GM18519 (cell line): ENCODE data around the gene HTRA1.

ENCODE experiments used
- ATAC-seq: cut with Tn5 transposase; IDR thresholded peaks from one replicate; pipeline ENCODE4 v1.9.1; 2021; ENCODE audit warnings: mild to moderate bottlenecking, moderate library complexity; ENCODE audit not compliant: unreplicated experiment, low FRiP score

Gene HTRA1

DNA sequence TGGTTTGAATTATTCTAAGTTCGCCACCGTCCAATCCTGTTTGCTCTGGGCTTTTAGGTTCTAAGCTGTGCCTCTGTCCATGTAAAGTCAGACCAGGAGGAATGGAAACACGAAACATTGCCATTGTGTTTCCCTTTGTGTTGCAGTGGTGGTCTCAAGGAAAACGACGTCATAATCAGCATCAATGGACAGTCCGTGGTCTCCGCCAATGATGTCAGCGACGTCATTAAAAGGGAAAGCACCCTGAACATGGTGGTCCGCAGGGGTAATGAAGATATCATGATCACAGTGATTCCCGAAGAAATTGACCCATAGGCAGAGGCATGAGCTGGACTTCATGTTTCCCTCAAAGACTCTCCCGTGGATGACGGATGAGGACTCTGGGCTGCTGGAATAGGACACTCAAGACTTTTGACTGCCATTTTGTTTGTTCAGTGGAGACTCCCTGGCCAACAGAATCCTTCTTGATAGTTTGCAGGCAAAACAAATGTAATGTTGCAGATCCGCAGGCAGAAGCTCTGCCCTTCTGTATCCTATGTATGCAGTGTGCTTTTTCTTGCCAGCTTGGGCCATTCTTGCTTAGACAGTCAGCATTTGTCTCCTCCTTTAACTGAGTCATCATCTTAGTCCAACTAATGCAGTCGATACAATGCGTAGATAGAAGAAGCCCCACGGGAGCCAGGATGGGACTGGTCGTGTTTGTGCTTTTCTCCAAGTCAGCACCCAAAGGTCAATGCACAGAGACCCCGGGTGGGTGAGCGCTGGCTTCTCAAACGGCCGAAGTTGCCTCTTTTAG, 52.9 kb downstream of the HTRA1 start:
- ATAC-seq, result no peak

DNA sequence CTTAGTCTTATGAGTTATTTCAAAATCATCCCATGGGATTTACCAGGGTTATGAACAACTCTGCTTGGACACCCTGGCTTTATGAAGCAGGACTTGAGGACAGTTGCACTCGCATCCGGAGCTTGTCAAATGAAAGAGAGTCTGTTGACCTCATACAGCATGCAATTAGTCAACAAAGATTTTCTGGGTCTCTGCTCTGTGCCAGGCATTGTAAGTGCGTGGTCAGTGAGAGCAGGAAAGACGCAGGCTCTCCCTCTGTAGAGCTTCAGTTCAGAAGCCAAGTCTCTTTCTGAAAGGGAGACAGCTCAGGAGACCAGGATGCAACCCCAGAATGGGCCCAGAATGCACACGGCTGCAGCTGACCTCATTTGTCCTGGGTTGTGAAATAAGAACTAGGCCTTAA, 53.7 kb downstream of the HTRA1 start:
- ATAC-seq, result no peak

DNA sequence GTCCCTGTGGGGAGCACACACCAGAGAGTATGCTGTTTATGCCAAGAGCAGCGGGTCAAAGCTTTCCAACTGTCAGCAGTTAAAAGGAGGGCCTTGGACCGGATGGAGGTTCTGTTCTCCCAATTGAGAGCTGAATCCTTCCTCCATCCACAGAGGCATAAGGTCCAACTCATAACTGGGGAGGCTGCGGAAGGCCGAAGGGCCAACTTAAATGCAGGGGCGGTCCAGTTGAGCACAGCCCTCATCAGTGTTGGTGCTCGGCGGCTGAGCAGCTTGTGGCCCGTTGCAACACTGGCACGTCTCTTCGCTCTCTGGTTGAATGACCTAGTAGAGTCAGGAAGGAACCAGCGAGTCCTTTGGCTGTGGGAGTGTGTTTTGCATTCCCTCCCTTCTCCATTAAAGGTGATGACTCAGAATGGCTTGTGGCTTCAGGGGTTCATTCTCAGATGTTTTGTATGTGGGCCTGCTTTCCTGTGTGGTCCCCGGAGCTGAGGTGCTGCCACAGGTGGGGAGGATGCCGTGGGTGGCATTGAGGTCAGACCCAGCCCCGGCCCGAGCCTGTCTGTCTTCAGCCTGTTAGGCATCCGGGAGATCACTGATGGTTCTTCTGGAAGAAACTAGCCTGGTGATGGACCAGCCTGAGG, 54.4 kb downstream of the HTRA1 start:
- ATAC-seq, result peak; percentile 67

DNA sequence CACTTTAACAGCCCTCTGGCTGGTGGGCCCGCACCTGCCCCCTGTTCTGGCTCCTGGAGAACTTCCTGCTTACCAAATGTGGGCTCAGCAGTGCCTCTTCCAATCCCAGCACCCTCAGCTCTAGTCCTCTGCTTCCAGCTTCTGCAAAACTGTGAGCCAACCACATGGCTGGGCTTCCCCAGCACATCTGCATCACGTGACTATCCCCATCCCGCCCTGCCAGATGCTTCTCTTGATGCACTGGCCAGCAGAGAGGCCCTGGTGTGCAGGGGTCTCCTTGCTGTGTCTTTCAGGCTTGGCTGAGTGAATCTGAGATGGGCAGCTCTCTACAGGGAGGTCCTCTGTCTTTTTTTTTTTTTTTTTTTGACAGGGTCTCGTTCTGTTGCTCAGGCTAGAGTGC, 55.4 kb downstream of the HTRA1 start:
- ATAC-seq, result no peak

DNA sequence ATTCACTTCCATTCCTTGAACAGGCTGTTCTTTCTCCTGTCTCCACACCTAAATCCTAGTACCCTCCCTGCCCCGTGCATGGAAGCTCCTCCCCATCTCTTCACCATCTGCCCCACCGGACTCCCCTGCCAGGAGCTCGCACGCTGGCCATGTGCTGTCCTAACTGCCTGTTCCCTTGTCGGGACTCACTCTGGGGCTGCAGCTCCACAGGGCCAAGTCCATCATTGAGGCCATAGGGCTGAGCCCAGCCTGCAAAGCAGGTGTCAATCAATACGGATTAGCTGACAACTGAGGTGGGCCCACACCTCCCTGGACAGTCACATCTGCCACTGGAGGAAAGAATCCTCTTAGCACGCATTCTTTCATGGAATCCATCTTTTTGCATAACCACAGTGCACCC, 57.8 kb downstream of the HTRA1 start:
- ATAC-seq, result no peak

DNA sequence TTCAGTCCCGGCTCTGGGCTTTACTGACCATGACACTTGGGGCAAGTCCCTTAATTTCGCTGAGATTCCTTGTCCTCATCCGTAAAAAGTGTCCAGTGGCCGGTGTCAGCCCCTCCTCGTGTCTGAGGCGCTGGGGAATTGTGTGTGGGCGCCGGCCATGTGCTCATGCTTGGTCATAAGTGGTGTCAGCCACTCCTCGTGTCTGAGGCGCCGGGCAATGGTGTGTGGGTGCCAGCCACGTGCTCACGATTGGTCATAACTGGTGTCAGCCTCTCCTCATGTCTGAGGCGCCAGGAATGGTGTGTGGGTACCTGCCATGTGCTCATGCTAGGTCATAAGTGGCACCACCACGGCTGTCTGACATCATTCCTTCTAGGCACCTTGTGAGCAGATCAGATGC, 58.5 kb downstream of the HTRA1 start:
- no peak for ATAC-seq

DNA sequence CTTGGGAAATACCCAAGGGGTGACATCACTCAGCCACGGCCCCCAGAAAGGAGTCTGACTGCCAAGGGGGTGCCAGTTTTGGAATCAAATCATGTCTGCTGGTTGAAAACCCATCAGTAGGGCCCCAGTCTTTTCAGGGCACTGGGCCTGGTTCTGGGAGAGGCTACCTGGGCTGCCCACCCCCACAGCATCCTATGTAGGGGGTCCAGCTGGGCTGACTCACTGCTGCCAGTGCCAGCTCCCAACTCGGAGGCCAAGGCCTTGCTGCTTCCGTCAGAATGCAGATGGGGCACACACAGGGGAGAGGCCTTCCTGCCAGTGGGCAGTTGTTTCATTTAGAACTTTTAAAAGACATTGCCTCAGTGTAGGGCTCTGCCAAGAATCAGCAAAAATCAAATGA, 59.7 kb downstream of the HTRA1 start:
- ATAC-seq, result no peak

DNA sequence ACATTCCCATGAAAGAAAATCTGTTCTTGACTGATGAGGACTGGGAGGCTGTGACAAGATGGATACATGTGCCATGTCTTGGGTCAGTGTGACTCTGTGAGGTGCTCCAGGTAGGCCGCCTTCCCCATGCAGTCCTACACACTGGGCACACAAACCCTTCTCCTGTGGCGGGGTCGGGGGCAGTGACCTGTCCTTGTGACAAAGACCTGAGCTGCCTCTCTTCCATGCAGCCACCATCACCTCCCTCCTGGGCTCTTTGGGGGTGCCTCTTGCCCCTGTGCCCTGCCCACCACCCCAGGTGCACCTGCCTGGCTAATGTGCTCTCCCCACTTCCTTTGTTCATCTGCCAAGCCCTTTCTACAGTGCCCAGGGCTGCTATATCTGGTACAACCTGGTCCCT, 63.5 kb downstream of the HTRA1 start:
- no peak for ATAC-seq

DNA sequence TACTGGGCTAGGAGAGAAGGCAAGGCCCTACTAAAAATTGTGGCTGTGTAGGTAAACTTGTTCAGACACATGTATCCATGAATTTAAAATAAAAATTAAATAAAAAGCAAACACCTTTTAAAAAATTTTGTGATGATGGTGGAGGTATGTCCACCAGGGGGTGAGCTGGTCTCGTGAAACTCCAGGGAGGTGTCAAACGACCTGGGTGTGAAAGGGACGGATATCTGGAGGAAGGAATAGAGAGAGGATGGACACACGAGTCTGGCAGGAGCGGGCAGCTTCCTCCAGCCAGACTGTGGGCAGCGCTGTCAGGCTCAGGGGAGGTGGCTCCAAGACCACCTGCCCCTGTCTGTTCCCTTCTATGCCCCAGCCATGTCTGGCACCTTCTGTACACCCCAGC, 64.4 kb downstream of the HTRA1 start:
- no peak for ATAC-seq

DNA sequence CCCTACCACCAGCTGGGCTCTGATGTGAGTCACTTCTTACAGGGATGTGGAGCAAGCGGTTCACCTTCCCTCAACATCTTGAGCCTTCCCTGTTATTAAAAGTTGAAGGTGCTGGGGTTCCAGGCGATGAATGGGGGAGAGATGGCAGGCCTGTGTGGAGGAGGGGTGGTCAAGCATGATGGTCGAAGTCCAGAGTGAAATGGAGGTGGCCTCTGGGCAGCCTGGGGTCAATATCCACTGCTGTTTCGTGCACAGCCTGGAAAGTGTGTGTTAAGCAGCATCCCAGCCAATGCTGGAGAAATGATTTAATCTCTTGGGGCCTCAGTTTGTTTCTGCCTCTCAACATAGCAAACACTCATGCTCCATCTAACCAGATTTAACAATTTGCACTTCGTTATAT, 65.5 kb downstream of the HTRA1 start:
- ATAC-seq, result no peak

DNA sequence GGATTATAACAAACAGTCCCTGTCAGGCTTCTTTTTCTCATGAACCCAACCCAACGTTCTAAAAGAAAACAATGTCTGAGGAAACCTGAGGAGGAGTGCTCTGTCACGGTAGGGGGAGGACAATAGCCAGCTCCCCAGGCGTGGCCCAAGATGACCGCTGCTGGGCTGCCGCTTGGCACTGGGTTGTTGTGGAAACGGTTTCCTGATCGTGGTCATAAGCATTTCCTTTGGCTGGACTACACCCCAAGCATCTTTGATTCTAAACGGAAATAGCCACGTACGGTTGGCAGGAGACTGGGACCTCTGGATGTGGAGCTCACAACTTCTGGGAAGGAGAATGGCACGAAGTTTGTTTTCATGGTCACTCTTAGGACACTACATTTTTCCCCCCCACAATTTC, 68.8 kb downstream of the HTRA1 start:
- no peak for ATAC-seq

DNA sequence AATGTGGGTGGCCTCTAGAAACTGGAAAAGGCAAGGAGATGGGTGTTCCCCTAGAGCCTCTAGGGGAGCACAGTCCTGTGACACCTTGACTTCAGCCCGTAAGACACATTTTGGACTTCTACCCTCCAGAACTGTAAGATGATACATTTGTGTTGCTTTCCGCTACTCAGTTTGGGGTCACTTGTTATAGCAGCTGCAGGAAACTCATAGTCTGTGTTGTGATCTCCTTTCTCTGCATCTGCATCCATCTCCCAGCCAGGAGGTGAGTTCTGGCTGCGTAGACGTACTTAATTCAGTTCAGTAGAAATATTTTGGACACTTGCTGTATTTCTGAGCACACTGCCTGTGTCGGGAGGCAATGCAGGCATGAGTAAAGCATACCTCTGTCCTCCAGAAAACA, 69.9 kb downstream of the HTRA1 start:
- no peak for ATAC-seq

DNA sequence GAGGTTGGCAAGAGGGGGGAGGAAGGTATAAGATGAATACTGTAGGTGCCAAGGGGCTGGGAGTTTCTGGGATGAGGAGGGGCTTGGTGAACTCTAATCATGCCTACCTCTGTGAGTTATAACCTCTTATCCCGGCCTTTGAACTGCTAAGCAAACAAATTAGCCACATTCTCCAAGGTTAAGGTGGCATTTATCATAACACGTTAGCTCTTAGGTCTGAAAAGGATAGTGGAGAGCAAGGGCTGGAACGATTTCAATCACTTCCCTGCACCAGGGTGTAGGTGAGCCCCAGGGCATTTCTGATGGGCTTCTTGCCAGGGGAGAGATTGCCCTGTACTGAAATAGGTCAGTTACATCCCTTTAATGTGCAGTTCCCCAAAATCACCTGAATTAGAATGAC, 70.6 kb downstream of the HTRA1 start:
- ATAC-seq, result no peak

DNA sequence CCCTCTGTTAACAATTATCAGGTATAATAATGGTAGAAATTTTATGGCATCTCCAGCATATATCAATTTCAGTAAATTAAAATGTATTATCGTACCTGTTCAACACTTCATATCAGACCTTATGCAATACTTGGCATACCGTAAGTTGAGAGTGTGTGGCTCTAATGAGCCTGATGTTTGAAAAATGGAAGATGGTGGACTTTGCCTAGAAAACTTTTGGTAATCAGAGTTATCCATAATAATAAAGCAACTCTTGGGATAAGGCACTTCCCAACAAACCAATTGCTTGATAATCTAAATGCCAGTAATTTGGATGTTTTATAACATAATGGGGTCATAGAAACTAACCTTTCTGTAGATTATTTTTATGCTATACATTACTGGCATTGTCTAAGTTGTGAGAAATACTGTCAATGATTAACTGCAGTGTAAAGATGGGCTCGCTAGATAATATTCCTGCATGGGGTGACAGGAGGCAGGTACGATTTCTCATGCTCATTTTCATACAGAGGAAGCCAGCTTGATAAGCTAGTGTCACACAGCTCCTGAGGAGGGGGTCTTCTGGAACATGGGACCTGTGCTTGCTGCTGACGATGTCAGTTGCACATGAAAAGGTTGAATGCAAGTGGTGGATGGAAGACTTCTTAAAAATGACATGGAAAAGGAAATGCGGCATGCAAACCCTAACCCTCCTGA, 71.4 kb downstream of the HTRA1 start:
- ATAC-seq, result no peak

DNA sequence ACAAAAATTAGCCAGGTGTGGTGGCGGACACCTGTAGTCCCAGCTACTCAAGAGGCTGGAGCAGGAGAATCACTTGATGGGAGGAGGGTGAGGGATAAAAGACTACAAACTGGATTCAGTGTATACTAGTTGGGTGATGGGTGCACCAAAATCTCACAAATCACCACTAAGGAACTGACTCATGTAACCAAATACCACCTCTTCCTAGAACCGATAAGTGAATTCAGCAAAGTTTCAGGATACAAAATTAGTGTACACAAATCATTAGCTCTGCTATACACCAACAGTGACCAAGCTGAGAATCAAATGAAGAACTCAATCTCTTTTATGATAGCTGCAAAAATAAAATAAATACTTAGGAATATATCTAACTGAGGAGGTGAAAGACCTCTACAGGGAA, 76.2 kb downstream of the HTRA1 start:
- ATAC-seq, result no peak

DNA sequence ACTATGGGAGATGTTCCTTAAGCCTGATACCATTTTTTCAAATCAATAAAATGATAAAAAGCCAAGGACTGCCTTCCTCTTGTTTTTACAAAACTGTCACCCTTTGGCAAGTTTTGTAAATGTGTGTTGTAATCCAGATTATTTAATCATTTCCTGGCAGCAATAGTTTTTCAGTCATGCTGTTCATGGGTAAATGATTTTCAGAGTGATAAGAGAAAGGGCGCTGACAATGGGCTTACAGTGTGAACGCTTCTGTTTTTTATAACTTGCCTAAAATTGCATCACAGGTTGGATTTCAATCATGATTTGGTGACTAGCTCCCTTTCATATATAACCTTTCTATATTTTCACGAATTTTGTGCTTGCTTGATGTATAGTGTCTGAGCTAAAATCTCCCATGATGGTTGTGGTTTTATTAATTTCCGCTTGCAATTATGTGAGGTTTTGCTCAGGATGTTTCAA, 80.2 kb downstream of the HTRA1 start:
- no peak for ATAC-seq

DNA sequence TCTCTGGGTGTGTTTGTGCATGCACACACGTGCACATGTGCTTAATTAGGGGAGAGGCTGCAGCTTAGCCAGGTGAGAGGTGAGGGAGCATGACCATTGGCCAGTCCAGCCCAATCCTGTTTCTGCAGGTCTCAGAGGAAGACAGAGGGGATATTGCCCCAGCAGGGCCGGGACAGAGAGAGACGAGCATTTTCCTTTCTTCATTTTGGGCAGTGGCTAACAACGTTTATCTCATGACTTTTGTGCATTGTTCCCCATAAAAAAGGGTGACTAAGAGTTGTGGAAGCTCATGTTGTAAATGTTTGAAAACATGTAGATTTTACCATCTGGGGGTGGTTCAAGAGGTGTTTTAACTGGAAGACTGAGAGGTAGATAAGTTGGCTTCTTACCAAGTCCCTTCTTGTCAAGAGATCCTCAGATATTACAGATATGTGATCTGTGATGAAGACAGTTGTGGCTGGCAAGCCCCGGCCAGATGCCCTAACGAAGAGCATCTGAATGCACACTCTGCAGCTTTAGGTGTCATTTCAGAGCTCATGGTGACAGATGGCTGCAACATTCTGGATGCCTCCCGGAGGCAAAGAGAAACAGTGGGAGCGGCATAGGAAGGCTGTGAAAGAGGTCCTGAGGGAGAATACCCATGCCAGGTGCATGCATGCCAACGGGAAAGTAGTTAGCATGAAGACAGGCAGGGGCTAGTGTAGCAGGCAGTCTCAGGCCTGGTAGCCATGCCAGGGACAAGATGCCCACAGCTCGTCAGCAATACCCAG, 82.5 kb downstream of the HTRA1 start:
- no peak for ATAC-seq

DNA sequence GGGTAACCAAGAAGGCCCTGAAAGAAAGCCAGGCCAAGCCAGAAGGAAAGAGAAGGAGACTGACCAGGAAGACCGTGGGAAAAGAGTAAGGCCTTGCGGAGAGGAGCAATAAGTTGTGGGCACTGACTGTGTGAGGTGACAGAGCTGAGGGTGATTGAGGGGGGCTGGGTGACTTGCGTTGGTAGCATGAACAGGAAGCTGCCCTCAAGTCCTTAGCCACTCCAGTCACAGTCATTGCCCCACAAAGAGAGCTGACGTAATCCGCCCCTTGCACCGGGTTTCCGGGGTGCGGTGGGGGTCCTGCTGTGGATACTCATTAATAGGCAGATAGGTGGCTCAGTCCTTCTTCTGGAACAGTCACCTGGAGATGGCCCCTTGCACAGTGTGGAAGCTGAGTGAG, 83.1 kb downstream of the HTRA1 start:
- ATAC-seq, result no peak

DNA sequence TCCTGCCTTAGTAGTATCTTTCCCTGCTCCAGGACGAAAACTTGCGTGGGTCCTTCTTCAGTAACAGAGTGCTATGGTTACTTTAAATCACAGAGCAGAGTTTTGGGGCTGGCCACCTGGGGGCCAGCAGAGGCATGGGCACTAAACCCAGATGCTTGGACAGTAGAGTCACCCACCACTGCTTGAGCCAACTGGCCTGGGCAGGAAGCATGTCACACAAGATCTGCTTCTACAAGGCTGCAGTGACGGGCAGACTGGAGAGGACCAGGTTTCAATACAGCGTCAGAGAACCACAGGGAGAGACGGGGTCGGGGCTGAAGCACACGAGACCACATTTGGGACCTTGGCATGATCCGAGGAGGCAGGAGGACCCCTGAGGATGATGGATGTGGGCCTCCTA, 84.9 kb downstream of the HTRA1 start:
- no peak for ATAC-seq

DNA sequence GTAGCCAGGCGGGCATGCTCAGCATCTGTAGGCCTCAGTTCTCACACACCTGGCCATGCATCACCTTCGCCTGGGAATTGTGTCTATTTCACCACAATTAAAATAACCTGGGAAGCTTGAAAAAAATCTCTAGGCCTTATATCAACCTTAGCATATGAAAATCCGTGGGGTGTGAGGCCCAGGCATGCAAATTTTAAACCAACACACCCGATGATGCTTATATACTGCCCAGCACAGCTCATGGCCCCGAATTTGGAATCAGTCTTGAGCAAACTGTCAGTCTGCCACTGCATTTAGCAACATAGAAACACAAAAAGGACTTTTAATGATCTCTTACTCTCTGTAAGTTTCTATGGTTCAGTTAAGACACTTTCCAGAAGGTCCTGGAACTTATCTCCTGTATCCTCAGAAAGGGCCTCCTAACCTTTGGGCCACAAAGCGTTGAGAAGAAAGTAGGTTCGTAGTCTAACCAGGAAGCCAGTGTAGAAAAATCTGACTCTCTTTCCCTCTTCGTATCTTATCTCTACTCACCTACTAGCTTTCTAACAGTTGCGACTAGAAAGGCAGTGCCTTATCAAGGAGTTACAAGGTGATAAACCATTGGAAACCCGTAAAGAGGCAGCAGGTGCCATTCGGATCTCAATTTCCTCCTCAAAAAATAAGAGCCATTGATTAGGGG, 87.2 kb downstream of the HTRA1 start:
- no peak for ATAC-seq
